BE2C (cell line): Measurements from ENCODE around the gene RPS19BP1.
A peak's percentile ranks its signal among the peaks of the same experiment; 100 is the strongest.

Experiments used
- DNase-seq: peaks from one replicate; pipeline ENCODE4 v3.0.0-alpha.2; 2020
- H3K27me3 ChIP-seq: fragments of 250-450 bp; sonication (Bioruptor Pico); 2 replicates; pipeline ENCODE4 v1.5.1; 2020; ENCODE audit warnings: mild to moderate bottlenecking
- H3K36me3 ChIP-seq: fragments of 250-450 bp; sonication (Bioruptor Pico); 2 replicates; pipeline ENCODE4 v1.5.1; 2020; ENCODE audit warnings: mild to moderate bottlenecking
- H3K4me1 ChIP-seq: fragments of 250-450 bp; sonication (Bioruptor Pico); 2 replicates; pipeline ENCODE4 v1.5.1; 2020
- H3K4me3 ChIP-seq: 2 replicates; pipeline ENCODE4 v1.5.1; 2011; ENCODE audit warnings: low read depth, low read length
- H3K9me3 ChIP-seq: fragments of 250-450 bp; sonication (Bioruptor Pico); 2 replicates; pipeline ENCODE4 v1.5.1; 2020
- CTCF ChIP-seq: IDR thresholded peaks from 2 replicates; pipeline ENCODE4 v1.5.1; 2012; ENCODE audit warnings: mild to moderate bottlenecking, low read depth, low read length

The RPS19BP1 gene

GRCh38 chr22:39519681-39520225 lies 12.8 kb downstream of the RPS19BP1 start:
- TF ChIP-seq CTCF = peak; percentile 23
- Histone ChIP-seq H3K27me3 (no peaks in the 10 kb centered on the region), H3K4me1 (peaks cover 7% of the 10 kb centered on the region), H3K9me3 (no peaks in the 10 kb centered on the region), H3K4me3 (peak overlapping the region; percentile 98), H3K36me3 (peaks cover 77% of the 10 kb centered on the region)
- peak; percentile 98 for DNase-seq

DNA sequence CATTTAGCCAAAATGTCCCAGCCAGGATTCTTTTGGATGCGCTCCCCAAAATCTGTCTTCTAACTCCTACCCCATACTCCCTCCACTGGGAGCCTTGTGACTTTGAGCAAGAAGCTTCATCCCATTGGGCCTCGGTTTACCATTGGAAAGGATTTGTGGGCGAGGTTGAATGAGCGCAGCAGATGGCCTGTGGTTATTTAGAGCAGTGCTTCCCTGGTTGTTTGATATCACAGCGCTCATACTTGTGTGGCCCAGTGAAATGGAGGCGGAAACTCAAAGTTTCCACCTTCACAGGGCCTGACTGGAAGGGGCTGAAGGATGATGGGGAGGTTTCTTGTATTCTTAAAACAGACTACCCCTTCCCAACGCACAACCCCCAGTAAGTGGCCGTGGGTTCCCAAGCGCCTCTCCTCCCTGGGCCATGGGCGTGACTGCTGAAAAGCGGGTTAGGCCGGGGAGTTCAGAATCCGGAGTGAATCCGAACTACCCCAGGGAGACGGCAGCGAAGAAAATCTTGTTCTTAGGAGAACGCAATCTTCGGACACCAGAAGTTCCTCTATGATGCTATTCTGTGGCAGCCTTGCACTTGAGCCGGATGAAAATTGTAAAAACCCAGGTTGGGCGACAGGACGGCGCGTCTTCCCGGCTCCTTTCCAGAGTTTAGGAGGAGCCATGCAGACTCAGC lies 13.4 kb downstream of the RPS19BP1 start:
- peak overlapping the region; percentile 98 for H3K4me3 ChIP-seq
- DNase-seq = no peak
- peaks cover 7% of the 10 kb centered on the region for H3K4me1 ChIP-seq
- no peaks in the 10 kb centered on the region for H3K9me3 ChIP-seq
- no peak for TF ChIP-seq CTCF
- H3K27me3 ChIP-seq = no peaks in the 10 kb centered on the region
- peaks cover 77% of the 10 kb centered on the region for H3K36me3 ChIP-seq

- TF ChIP-seq CTCF = no peak
- Histone ChIP-seq H3K36me3 (peaks cover 77% of the 10 kb centered on the region), H3K27me3 (no peaks in the 10 kb centered on the region), H3K4me3 (peak overlapping the region; percentile 98; the same call in 1 of the 2 replicates), H3K4me1 (peaks cover 7% of the 10 kb centered on the region), H3K9me3 (no peaks in the 10 kb centered on the region)
- DNase-seq = no peak
Observed at GRCh38 chr22:39518144-39518786, 14.3 kb downstream of the RPS19BP1 start.

- no peak for TF ChIP-seq CTCF
- no peak for DNase-seq
- peaks cover 77% of the 10 kb centered on the region for H3K36me3 ChIP-seq
Observed at GRCh38 chr22:39517470-39517869, 15.1 kb downstream of the RPS19BP1 start.

GRCh38 chr22:39515266-39516050 lies 17.1 kb downstream of the RPS19BP1 start:
- DNase-seq = no peak
- Histone ChIP-seq H3K9me3 (no peaks in the 10 kb centered on the region), H3K4me1 (peaks cover 4% of the 10 kb centered on the region; the same call in 1 of the 2 replicates), H3K27me3 (no peaks in the 10 kb centered on the region), H3K4me3 (no peak overlapping the region), H3K36me3 (peaks cover 75% of the 10 kb centered on the region)
- TF ChIP-seq CTCF = no peak

More at GRCh38 chr22:39517470-39517869, 15.1 kb downstream of the RPS19BP1 start:
- Histone ChIP-seq H3K4me1 (peaks cover 4% of the 10 kb centered on the region; the same call in 1 of the 2 replicates), H3K9me3 (no peaks in the 10 kb centered on the region), H3K27me3 (no peaks in the 10 kb centered on the region), H3K4me3 (no peak overlapping the region)
